Anterior cingulate cortex (tissue), 58 donors: ENCODE data around the gene MTARC1.

Experiments
- DNase-seq, 58 donors: peaks; one replicate each; lab custom pipeline; 2025; lab: John Stamatoyannopoulos, UW

MTARC1 gene

GRCh38 chr1:220769205-220769604 is 17.5 kb upstream of the MTARC1 start:
- DNase-seq = no peak

- DNase-seq = no peak
Observed at GRCh38 chr1:220770245-220770913, 16.3 kb upstream of the MTARC1 start.

- DNase-seq = no peak
Observed at GRCh38 chr1:220772846-220773245, 13.9 kb upstream of the MTARC1 start.

GRCh38 chr1:220775240-220775853 is 11.4 kb upstream of the MTARC1 start:
- DNase-seq = peak in 11 of 58 donors; percentile 2 to 55 (median 6)

GRCh38 chr1:220776254-220776653 is 10.5 kb upstream of the MTARC1 start:
- DNase-seq = no peak

GRCh38 chr1:220776720-220777326 is 9.9 kb upstream of the MTARC1 start:
- peak in 56 of 58 donors; percentile 31 to 92 (median 66) for DNase-seq

- DNase-seq = no peak
Observed at GRCh38 chr1:220783453-220783852, 3.3 kb upstream of the MTARC1 start.

- DNase-seq = no peak
Observed at GRCh38 chr1:220784751-220785150, 2.0 kb upstream of the MTARC1 start.

- DNase-seq = no peak
Observed at GRCh38 chr1:220785166-220786056, 1.3 kb upstream of the MTARC1 start.

GRCh38 chr1:220786057-220786336 is 716 bp upstream of the MTARC1 start:
- DNase-seq = peak in 7 of 58 donors; percentile 24 to 75 (median 46)

- peak in 16 of 58 donors; percentile 10 to 69 (median 40) for DNase-seq
Observed at GRCh38 chr1:220787069-220787619, 431 bp downstream of the MTARC1 start.

- DNase-seq = peak in 1 of 58 donors; percentile 6
Observed at GRCh38 chr1:220788900-220789299, 2.2 kb downstream of the MTARC1 start.

GRCh38 chr1:220789532-220790147 is 2.9 kb downstream of the MTARC1 start:
- no peak for DNase-seq

- DNase-seq = peak in 1 of 58 donors; percentile 8
Observed at GRCh38 chr1:220791285-220791684, 4.6 kb downstream of the MTARC1 start.

GRCh38 chr1:220791956-220792355 is 5.2 kb downstream of the MTARC1 start:
- DNase-seq = peak in 1 of 58 donors; percentile 19

GRCh38 chr1:220796530-220796929 is 9.8 kb downstream of the MTARC1 start:
- no peak for DNase-seq

- DNase-seq = no peak
Observed at GRCh38 chr1:220797044-220797443, 10.3 kb downstream of the MTARC1 start.

- DNase-seq = no peak
Observed at GRCh38 chr1:220797553-220797952, 10.8 kb downstream of the MTARC1 start.

- no peak for DNase-seq
Observed at GRCh38 chr1:220798338-220798737, 11.6 kb downstream of the MTARC1 start.

GRCh38 chr1:220800262-220800661 is 13.5 kb downstream of the MTARC1 start:
- no peak for DNase-seq
